Measurements from ENCODE around the gene KIAA0040.
A peak's percentile ranks its signal among the peaks of the same experiment; 100 is the strongest.

The KIAA0040 gene

GRCh38 chr1:175133673-175134435 is 58.7 kb downstream of the KIAA0040 start:
- Histone ChIP-seq H3K9me3 (ENCODE audit: severe bottlenecking) (no peaks in the 10 kb centered on the region), H3K4me3 (ENCODE audit: severe bottlenecking) (no peak overlapping the region), H3K27me3 (ENCODE audit: insufficient read depth, poor library complexity, severe bottlenecking) (no peaks in the 10 kb centered on the region), H3K36me3 (ENCODE audit: low read depth) (no peaks in the 10 kb centered on the region), H3K4me1 (ENCODE audit: insufficient read depth, poor library complexity, severe bottlenecking) (no peaks in the 10 kb centered on the region), H3K27ac (ENCODE audit: poor library complexity, severe bottlenecking) (no peak overlapping the region)
- DNase-seq (ENCODE audit: low spot score) (no peak), ATAC-seq (ENCODE audit: low read depth) (no peak)
- TF ChIP-seq CTCF (IDR thresholded peaks at IDR 0.05; ENCODE audit: poor library complexity, severe bottlenecking) = no peak

GRCh38 chr1:175132436-175132835 is 60.1 kb downstream of the KIAA0040 start:
- Histone ChIP-seq H3K36me3 (ENCODE audit: low read depth) (no peaks in the 10 kb centered on the region), H3K4me1 (ENCODE audit: insufficient read depth, poor library complexity, severe bottlenecking) (no peaks in the 10 kb centered on the region), H3K27ac (ENCODE audit: poor library complexity, severe bottlenecking) (no peak overlapping the region), H3K4me3 (ENCODE audit: severe bottlenecking) (no peak overlapping the region), H3K27me3 (ENCODE audit: insufficient read depth, poor library complexity, severe bottlenecking) (no peaks in the 10 kb centered on the region), H3K9me3 (ENCODE audit: severe bottlenecking) (no peaks in the 10 kb centered on the region)
- ATAC-seq (ENCODE audit: low read depth) (peak; percentile 25; the same call in 1 of the 3 replicates), DNase-seq (ENCODE audit: low spot score) (no peak)
- TF ChIP-seq CTCF (IDR thresholded peaks at IDR 0.05; ENCODE audit: poor library complexity, severe bottlenecking) = no peak

GRCh38 chr1:175131095-175131494 is 61.5 kb downstream of the KIAA0040 start:
- Histone ChIP-seq H3K4me3 (ENCODE audit: severe bottlenecking) (no peak overlapping the region), H3K9me3 (ENCODE audit: severe bottlenecking) (no peaks in the 10 kb centered on the region), H3K36me3 (ENCODE audit: low read depth) (no peaks in the 10 kb centered on the region), H3K27me3 (ENCODE audit: insufficient read depth, poor library complexity, severe bottlenecking) (no peaks in the 10 kb centered on the region), H3K27ac (ENCODE audit: poor library complexity, severe bottlenecking) (no peak overlapping the region), H3K4me1 (ENCODE audit: insufficient read depth, poor library complexity, severe bottlenecking) (no peaks in the 10 kb centered on the region)
- DNase-seq (ENCODE audit: low spot score) (no peak), ATAC-seq (ENCODE audit: low read depth) (no peak)
- no peak for TF ChIP-seq CTCF (IDR thresholded peaks at IDR 0.05; ENCODE audit: poor library complexity, severe bottlenecking)

GRCh38 chr1:175130649-175131045 is 61.9 kb downstream of the KIAA0040 start:
- Histone ChIP-seq H3K9me3 (ENCODE audit: severe bottlenecking) (no peaks in the 10 kb centered on the region), H3K4me1 (ENCODE audit: insufficient read depth, poor library complexity, severe bottlenecking) (no peaks in the 10 kb centered on the region), H3K27ac (ENCODE audit: poor library complexity, severe bottlenecking) (no peak overlapping the region), H3K27me3 (ENCODE audit: insufficient read depth, poor library complexity, severe bottlenecking) (no peaks in the 10 kb centered on the region), H3K36me3 (ENCODE audit: low read depth) (no peaks in the 10 kb centered on the region), H3K4me3 (ENCODE audit: severe bottlenecking) (no peak overlapping the region)
- ATAC-seq (ENCODE audit: low read depth) (no peak), DNase-seq (ENCODE audit: low spot score) (no peak)
- no peak for TF ChIP-seq CTCF (IDR thresholded peaks at IDR 0.05; ENCODE audit: poor library complexity, severe bottlenecking)

GRCh38 chr1:175129997-175130648 is 62.5 kb downstream of the KIAA0040 start:
- H3K27ac ChIP-seq (ENCODE audit: poor library complexity, severe bottlenecking) = no peak overlapping the region
- H3K4me3 ChIP-seq (ENCODE audit: severe bottlenecking) = no peak overlapping the region
- no peak for DNase-seq (ENCODE audit: low spot score)
- H3K36me3 ChIP-seq (ENCODE audit: low read depth) = no peaks in the 10 kb centered on the region
- no peak for TF ChIP-seq CTCF (IDR thresholded peaks at IDR 0.05; ENCODE audit: poor library complexity, severe bottlenecking)
- no peaks in the 10 kb centered on the region for H3K9me3 ChIP-seq (ENCODE audit: severe bottlenecking)
- H3K27me3 ChIP-seq (ENCODE audit: insufficient read depth, poor library complexity, severe bottlenecking) = no peaks in the 10 kb centered on the region
- no peak for ATAC-seq (ENCODE audit: low read depth)
- no peaks in the 10 kb centered on the region for H3K4me1 ChIP-seq (ENCODE audit: insufficient read depth, poor library complexity, severe bottlenecking)
